ENCODE measurements around the gene SCGB3A1. TPM values are rescaled to one million over a fixed set of nuclear protein-coding genes. Genes with fewer than 3 reads are reported as not detected.

Gene SCGB3A1
- polyA plus RNA-seq, 1 donor (not counting 4 experiments of a cell fraction or from before 2014, with no cell fraction given) = not detected

- H3K9ac ChIP-seq (ENCODE audit: control insufficient read depth, extremely low read depth, insufficient read depth, low read length) = no peak overlapping the region
- no peaks in the 10 kb centered on the region for H3K79me2 ChIP-seq (ENCODE audit: control insufficient read depth, insufficient read depth, low read length)
- H3K4me1 ChIP-seq (ENCODE audit: control insufficient read depth, extremely low read depth, insufficient read depth, low read length) = no peaks in the 10 kb centered on the region
- no peak overlapping the region for H2AFZ ChIP-seq (ENCODE audit: control insufficient read depth, low read length)
- DNase-seq (ENCODE audit: low read depth, low spot score) (no peak), FAIRE-seq (no peak)
- no peaks in the 10 kb centered on the region for H3K9me3 ChIP-seq (ENCODE audit: control insufficient read depth, low read depth, low read length)
- TF ChIP-seq EZH2 (IDR thresholded peaks at IDR 0.05; ENCODE audit: low read length) = peak; percentile 32
- no peak for TF ChIP-seq CTCF (optimal IDR thresholded peaks at IDR 0.05 in 1 of 3, IDR thresholded peaks at IDR 0.05 in 1 of 3, conservative IDR thresholded peaks at IDR 0.05 in 1 of 3; ENCODE audit: extremely low read depth in 1 of 3, insufficient read depth in 2 of 3, low read length in 3 of 3)
- dilution Hi-C loops (cut with MboI; ENCODE audit: extremely low pct_ligation_motif_present, low sequenced_read_pairs) = no loop called here
- H4K20me1 ChIP-seq (ENCODE audit: control insufficient read depth, extremely low read depth, insufficient read depth, low read length) = no peaks in the 10 kb centered on the region
- no peak overlapping the region for H3K27ac ChIP-seq (ENCODE audit: control insufficient read depth, insufficient read depth, low read length)
- H3K4me2 ChIP-seq (ENCODE audit: control insufficient read depth, extremely low read depth, insufficient read depth, low read depth, low read length) = no peak overlapping the region
- H3K36me3 ChIP-seq (ENCODE audit: control insufficient read depth in 2 of 2, extremely low read depth in 1 of 2, insufficient read depth in 2 of 2, low read length in 2 of 2) = no peaks in the 10 kb centered on the region
- H3K27me3 ChIP-seq (ENCODE audit: control insufficient read depth, extremely low read depth, insufficient read depth, low read length) = peaks cover 49% of the 10 kb centered on the region
- no peaks in the 10 kb centered on the region for H3K9me1 ChIP-seq (ENCODE audit: control insufficient read depth, extremely low read depth, insufficient read depth, low read length)
- no peak overlapping the region for H3K4me3 ChIP-seq (ENCODE audit: control insufficient read depth in 2 of 3, extremely low read depth in 1 of 3, insufficient read depth in 2 of 3, low read depth in 1 of 3, low read length in 3 of 3)
Observed at GRCh38 chr5:180592176-180592575, 877 bp upstream of the SCGB3A1 start.

DNA sequence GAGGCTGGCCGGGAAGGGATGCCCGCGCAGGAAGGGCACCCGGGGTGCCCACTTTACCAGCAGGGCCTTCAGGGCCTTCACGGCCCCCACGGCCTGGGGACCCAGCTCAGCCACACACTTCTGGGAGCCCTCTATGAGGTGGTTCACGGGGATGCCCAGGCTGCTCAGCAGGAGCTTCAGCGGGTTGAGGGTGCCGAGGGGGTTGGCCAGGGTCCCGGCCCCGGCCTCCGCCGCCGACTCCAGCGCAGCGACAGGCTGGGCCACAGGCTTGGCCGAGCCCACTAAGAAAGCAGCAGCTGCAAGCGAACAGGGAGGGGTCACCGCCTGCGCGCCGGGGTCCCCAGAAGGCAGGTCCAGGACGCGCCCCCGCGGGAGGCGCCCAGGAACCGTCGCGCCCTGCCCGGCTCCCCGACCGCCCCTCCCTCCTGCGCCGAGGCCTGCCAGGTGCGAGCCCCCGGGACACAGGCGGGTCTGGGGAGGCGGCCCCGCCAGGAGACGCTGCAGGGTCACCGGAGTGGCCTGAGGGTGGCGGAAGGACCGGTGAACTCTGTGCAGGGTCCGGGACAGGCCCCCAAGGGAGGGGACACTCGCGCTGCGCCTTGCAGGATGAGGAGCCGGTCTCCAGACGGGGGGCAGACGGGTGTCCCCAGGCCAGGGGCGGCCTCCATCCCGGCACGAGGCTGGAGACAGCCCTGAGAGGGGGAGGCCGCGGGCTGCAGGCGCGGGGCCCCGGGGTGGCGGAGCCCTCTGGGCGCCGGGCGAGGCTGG lies 572 bp downstream of the SCGB3A1 start:
- Histone ChIP-seq H3K36me3 (ENCODE audit: control insufficient read depth in 2 of 2, extremely low read depth in 1 of 2, insufficient read depth in 2 of 2, low read length in 2 of 2) (no peaks in the 10 kb centered on the region), H3K79me2 (ENCODE audit: control insufficient read depth, insufficient read depth, low read length) (no peaks in the 10 kb centered on the region), H3K4me3 (ENCODE audit: control insufficient read depth in 2 of 3, extremely low read depth in 1 of 3, insufficient read depth in 2 of 3, low read depth in 1 of 3, low read length in 3 of 3) (no peak overlapping the region), H3K4me2 (ENCODE audit: control insufficient read depth, extremely low read depth, insufficient read depth, low read depth, low read length) (no peak overlapping the region), H4K20me1 (ENCODE audit: control insufficient read depth, extremely low read depth, insufficient read depth, low read length) (no peaks in the 10 kb centered on the region), H3K27me3 (ENCODE audit: control insufficient read depth, extremely low read depth, insufficient read depth, low read length) (peaks cover 49% of the 10 kb centered on the region), H2AFZ (ENCODE audit: control insufficient read depth, low read length) (no peak overlapping the region), H3K27ac (ENCODE audit: control insufficient read depth, insufficient read depth, low read length) (no peak overlapping the region), H3K9me1 (ENCODE audit: control insufficient read depth, extremely low read depth, insufficient read depth, low read length) (no peaks in the 10 kb centered on the region), H3K9ac (ENCODE audit: control insufficient read depth, extremely low read depth, insufficient read depth, low read length) (no peak overlapping the region), H3K4me1 (ENCODE audit: control insufficient read depth, extremely low read depth, insufficient read depth, low read length) (no peaks in the 10 kb centered on the region), H3K9me3 (ENCODE audit: control insufficient read depth, low read depth, low read length) (no peaks in the 10 kb centered on the region)
- DNase-seq (ENCODE audit: low read depth, low spot score) (no peak), FAIRE-seq (no peak)
- dilution Hi-C loops (cut with MboI; ENCODE audit: extremely low pct_ligation_motif_present, low sequenced_read_pairs) = no loop called here
- TF ChIP-seq EZH2 (IDR thresholded peaks at IDR 0.05; ENCODE audit: low read length) = peak; percentile 66
- TF ChIP-seq CTCF (optimal IDR thresholded peaks at IDR 0.05 in 1 of 3, IDR thresholded peaks at IDR 0.05 in 1 of 3, conservative IDR thresholded peaks at IDR 0.05 in 1 of 3; ENCODE audit: extremely low read depth in 1 of 3, insufficient read depth in 2 of 3, low read length in 3 of 3) = no peak
